Endodermal cell (in vitro differentiated cells): ENCODE measurements around the gene CACNA2D4. TPM values are rescaled to one million over a fixed set of nuclear protein-coding genes. Genes with fewer than 3 reads are reported as not detected.

ENCODE experiments used
- DNase-seq: peaks from one replicate; pipeline ENCODE4 v3.0.0-alpha.2; 2017
- H3K27ac ChIP-seq: 2 replicates; pipeline ENCODE4 v1.5.1; 2013; ENCODE audit warnings: mild to moderate bottlenecking, low read depth, low read length, moderate library complexity
- H3K27me3 ChIP-seq: 2 replicates; pipeline ENCODE4 v1.6.1; 2013; ENCODE audit warnings: mild to moderate bottlenecking, low read length, moderate library complexity; ENCODE audit not compliant: insufficient read depth, control insufficient read depth, poor library complexity, severe bottlenecking
- H3K36me3 ChIP-seq: 2 replicates; pipeline ENCODE4 v1.7.0; 2013; ENCODE audit warnings: mild to moderate bottlenecking, low read length, moderate library complexity; ENCODE audit not compliant: control insufficient read depth, insufficient read depth
- H3K4me1 ChIP-seq: one replicate; pipeline ENCODE4 v1.7.0; 2013; ENCODE audit warnings: low read length; ENCODE audit not compliant: control insufficient read depth, insufficient read depth
- H3K4me3 ChIP-seq: 2 replicates; pipeline ENCODE4 v1.5.1; 2013; ENCODE audit warnings: mild to moderate bottlenecking, low read length, moderate library complexity
- H3K9ac ChIP-seq: 2 replicates; pipeline ENCODE4 v1.6.1; 2013; ENCODE audit warnings: mild to moderate bottlenecking, low read length, moderate library complexity; ENCODE audit not compliant: poor library complexity, severe bottlenecking; ENCODE audit errors: extremely low read depth
- H3K9me3 ChIP-seq: 2 replicates; pipeline ENCODE4 v1.6.1; 2013; ENCODE audit warnings: mild to moderate bottlenecking, low read length, moderate library complexity; ENCODE audit not compliant: control insufficient read depth
- H3K27ac Mint-ChIP-seq: 2 replicates; pipeline ENCODE4 v1.8.0; 2020; ENCODE audit warnings: mixed read lengths
- H3K27me3 Mint-ChIP-seq: 2 replicates; pipeline ENCODE4 v1.8.0; 2021; ENCODE audit warnings: mild to moderate bottlenecking, mixed read lengths; ENCODE audit not compliant: insufficient read depth
- H3K36me3 Mint-ChIP-seq: 2 replicates; pipeline ENCODE4 v1.8.0; 2020; ENCODE audit warnings: low read depth, mixed read lengths
- H3K4me1 Mint-ChIP-seq: 2 replicates; pipeline ENCODE4 v1.8.0; 2020; ENCODE audit warnings: mixed read lengths
- H3K4me3 Mint-ChIP-seq: 2 replicates; pipeline ENCODE4 v1.8.0; 2020; ENCODE audit warnings: mild to moderate bottlenecking, moderate library complexity, mixed read lengths
- H3K9me3 Mint-ChIP-seq: 2 replicates; pipeline ENCODE4 v1.8.0; 2020; ENCODE audit warnings: mild to moderate bottlenecking, mixed read lengths
- whole genome bisulfite sequencing, 2 experiments: methylation state at CpG; one replicate each; pipeline versions ENCODE4 v1.1.5 to v1.1.7; 2013; ENCODE audit warnings: missing lambda C conversion rate in 2 of 2, mixed read lengths in 1 of 2; ENCODE audit not compliant: insufficient coverage in 1 of 2, insufficient read length in 1 of 2; 5-methylcytosine and 5-hydroxymethylcytosine counted together
- total RNA-seq, 2 donors: library from RNA; stranded (reverse); fragmentation: NEBNext Ultra II Directional in 1 of 2; extraction: Animal tissue kit (Norgen Biotek cat#: 25700) in 1 of 2; gene quantifications; 2 replicates in 1 of 2; 3 replicates in 1 of 2; pipeline ENCODE4 v1.2.1, GENCODE V29; 2021
- TF ChIP-seq, protein P1 (sequence below): fragments of 200-600 bp; sonication (generic); conservative IDR thresholded peaks from 2 replicates; pipeline ENCODE4 v1.5.0; 2021; ENCODE audit warnings: antibody characterized with exemption, mild to moderate bottlenecking

CACNA2D4 gene
- total RNA-seq, 2 donors from 2014 or later = 4.3 to 5.7 TPM

DNA sequence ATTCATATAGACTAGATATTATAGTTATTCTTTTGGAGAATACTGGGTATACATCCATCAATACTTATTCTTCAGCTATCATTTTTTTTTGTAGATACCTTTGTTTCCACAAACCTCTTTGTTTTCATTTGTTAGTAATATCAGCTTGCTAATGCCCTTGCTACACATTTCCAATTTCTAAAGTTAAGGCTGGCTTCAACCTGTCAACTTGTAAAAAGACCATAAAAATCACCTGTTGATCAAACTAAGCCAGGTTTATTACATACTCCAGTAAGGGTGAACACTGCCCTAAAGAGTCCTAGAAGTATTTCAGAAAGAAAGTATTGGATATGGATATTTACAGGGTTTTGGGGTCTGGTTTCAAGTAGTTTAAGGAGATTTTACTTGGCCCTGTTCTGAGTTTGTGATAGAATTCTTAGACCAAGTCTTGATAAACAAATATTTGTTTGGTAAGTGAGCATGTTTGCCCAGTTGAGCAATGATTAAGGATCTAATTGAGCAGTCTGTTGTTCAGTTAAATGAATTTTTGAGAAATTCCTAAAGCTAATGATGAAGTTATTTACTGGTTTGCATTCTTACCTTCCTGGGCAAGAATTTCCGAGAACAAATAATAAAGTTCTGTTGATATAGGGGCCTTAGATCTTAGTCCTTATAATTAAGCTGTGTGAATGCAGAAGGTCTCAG, 150.9 kb downstream of the CACNA2D4 start:
- Mint-ChIP-seq H3K27me3 (no peaks in the 10 kb centered on the region), H3K4me1 (peaks cover 38% of the 10 kb centered on the region), H3K27ac (no peak overlapping the region), H3K9me3 (no peaks in the 10 kb centered on the region), H3K36me3 (peaks cover 5% of the 10 kb centered on the region), H3K4me3 (no peak overlapping the region)
- H3K4me1 ChIP-seq = peaks cover 14% of the 10 kb centered on the region
- WGBS, 2 experiments = 97 to 100% methylated on average over 1 of the region's 1 CpG
- TF ChIP-seq, protein P1, sequence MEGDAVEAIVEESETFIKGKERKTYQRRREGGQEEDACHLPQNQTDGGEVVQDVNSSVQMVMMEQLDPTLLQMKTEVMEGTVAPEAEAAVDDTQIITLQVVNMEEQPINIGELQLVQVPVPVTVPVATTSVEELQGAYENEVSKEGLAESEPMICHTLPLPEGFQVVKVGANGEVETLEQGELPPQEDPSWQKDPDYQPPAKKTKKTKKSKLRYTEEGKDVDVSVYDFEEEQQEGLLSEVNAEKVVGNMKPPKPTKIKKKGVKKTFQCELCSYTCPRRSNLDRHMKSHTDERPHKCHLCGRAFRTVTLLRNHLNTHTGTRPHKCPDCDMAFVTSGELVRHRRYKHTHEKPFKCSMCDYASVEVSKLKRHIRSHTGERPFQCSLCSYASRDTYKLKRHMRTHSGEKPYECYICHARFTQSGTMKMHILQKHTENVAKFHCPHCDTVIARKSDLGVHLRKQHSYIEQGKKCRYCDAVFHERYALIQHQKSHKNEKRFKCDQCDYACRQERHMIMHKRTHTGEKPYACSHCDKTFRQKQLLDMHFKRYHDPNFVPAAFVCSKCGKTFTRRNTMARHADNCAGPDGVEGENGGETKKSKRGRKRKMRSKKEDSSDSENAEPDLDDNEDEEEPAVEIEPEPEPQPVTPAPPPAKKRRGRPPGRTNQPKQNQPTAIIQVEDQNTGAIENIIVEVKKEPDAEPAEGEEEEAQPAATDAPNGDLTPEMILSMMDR = no peak
- no peak overlapping the region for H3K27ac ChIP-seq
- H3K36me3 ChIP-seq = peaks cover 39% of the 10 kb centered on the region
- no peak overlapping the region for H3K9ac ChIP-seq
- no peaks in the 10 kb centered on the region for H3K27me3 ChIP-seq
- no peak for DNase-seq
- H3K4me3 ChIP-seq = no peak overlapping the region
- H3K9me3 ChIP-seq = no peaks in the 10 kb centered on the region

DNA sequence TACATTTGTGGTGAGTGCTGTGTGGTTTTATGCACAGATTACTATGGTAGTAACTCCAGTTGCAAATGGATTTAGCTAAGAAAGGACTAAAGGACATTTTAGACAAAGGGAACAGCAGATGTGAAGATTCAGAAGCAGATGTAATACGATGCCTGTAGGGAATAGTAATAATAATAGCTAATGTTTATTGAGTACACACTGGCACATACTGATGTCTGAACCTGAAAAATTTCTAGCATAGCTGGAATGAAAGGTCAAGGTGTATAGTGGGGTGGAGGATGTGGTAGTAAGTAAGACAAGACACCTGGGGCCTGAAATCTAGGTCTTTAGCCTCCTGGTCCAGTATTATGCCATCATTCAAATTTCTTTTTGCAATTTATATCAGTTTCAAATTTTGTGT, 152.3 kb downstream of the CACNA2D4 start:
- Mint-ChIP-seq H3K36me3 (peaks cover 6% of the 10 kb centered on the region), H3K27me3 (no peaks in the 10 kb centered on the region), H3K9me3 (no peaks in the 10 kb centered on the region), H3K4me1 (peaks cover 31% of the 10 kb centered on the region), H3K4me3 (no peak overlapping the region), H3K27ac (no peak overlapping the region)
- Histone ChIP-seq H3K27me3 (no peaks in the 10 kb centered on the region), H3K4me3 (no peak overlapping the region), H3K4me1 (peaks cover 14% of the 10 kb centered on the region), H3K27ac (no peak overlapping the region), H3K9ac (no peak overlapping the region), H3K9me3 (no peaks in the 10 kb centered on the region), H3K36me3 (peaks cover 41% of the 10 kb centered on the region)
- TF ChIP-seq, protein P1 = no peak
- DNase-seq = no peak
- 90 to 96% methylated on average over 1 of the region's 1 CpG for WGBS, 2 experiments

DNA sequence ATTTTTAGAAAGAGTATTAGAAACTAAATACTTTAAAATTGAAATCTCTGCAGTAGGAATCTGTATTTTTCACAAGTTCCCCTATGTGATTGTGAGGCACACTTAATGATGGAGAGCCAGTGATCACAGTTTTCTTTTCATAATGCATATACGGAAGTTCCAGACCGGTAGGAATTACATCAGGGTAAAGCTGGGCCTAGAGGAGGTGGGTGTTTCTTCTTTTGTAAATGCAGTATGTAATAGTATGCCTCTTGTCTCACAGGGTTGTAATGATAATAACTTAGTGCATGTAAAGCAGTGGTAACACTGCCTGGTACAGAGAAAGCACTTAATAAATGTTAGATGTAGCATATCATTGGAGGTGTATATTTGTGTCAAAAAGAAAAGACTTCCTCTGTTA, 155.3 kb downstream of the CACNA2D4 start:
- Mint-ChIP-seq H3K36me3 (peaks cover 28% of the 10 kb centered on the region), H3K4me3 (no peak overlapping the region), H3K27me3 (no peaks in the 10 kb centered on the region), H3K9me3 (no peaks in the 10 kb centered on the region), H3K27ac (no peak overlapping the region), H3K4me1 (peaks cover 15% of the 10 kb centered on the region)
- 94% methylated on average over 2 of the region's 2 CpGs; no CpG with 5 or more reads in 1 of the 2 experiments for WGBS, 2 experiments
- TF ChIP-seq, protein P1 = no peak
- Histone ChIP-seq H3K9ac (no peak overlapping the region), H3K27ac (no peak overlapping the region), H3K9me3 (peaks cover 5% of the 10 kb centered on the region), H3K4me3 (no peak overlapping the region), H3K27me3 (no peaks in the 10 kb centered on the region), H3K36me3 (peaks cover 60% of the 10 kb centered on the region), H3K4me1 (peaks cover 4% of the 10 kb centered on the region)
- DNase-seq = no peak
